Activated T-cell treated with anti-CD3 and anti-CD28 coated beads, Interleukin-2, amount 50 U/mL, for 4 hours (primary cell): ENCODE measurements around the gene ANKZF1. TPM values are rescaled to one million over a fixed set of nuclear protein-coding genes. Genes with fewer than 3 reads are reported as not detected.
"Not testable (repeated sequence)": the region's sequence is repeated elsewhere in the genome, so short reads cannot be mapped to it uniquely, and the experiment has no call there.

Source experiments
- ATAC-seq, 2 donors: fragments of 200-7000 bp; cut with Tn5 transposase; one replicate each; pipeline ENCODE4 v1.10.0; 2021
- DNase-seq: peaks from one replicate; pipeline ENCODE4 v3.0.0-alpha.2; 2020
- H3K27me3 Mint-ChIP-seq: one replicate; pipeline ENCODE4 v1.8.0; 2021; ENCODE audit warnings: low read depth, mixed read lengths
- H3K36me3 Mint-ChIP-seq: one replicate; pipeline ENCODE4 v1.8.0; 2022; ENCODE audit warnings: mixed read lengths; ENCODE audit not compliant: insufficient read depth
- H3K4me1 Mint-ChIP-seq: one replicate; pipeline ENCODE4 v1.8.0; 2021; ENCODE audit warnings: low read depth, mixed read lengths
- H3K4me3 Mint-ChIP-seq: one replicate; pipeline ENCODE4 v1.8.0; 2021; ENCODE audit warnings: mild to moderate bottlenecking, moderate library complexity, mixed read lengths
- H3K9me3 Mint-ChIP-seq: one replicate; pipeline ENCODE4 v1.8.0; 2021; ENCODE audit warnings: mixed read lengths
- total RNA-seq, 3 donors: library from RNA; stranded (reverse); gene quantifications; one replicate each; pipeline ENCODE4 v1.2.1, GENCODE V29; 2021

The ANKZF1 gene
- total RNA-seq = 10 to 100 TPM; 40.8 to 52.1 (median 45.5) TPM

- ATAC-seq (peak; percentile 98), DNase-seq (peak; percentile 96)
- Mint-ChIP-seq H3K27me3 (no peaks in the 10 kb centered on the region), H3K4me3 (peak within 1 kb of the TSS; percentile 94), H3K9me3 (no peaks in the 10 kb centered on the region), H3K36me3 (peaks cover 31% of the 10 kb centered on the region), H3K4me1 (peaks cover 55% of the 10 kb centered on the region)
Observed at GRCh38 chr2:219229305-219230058, at the start of gene ANKZF1, which contains the start of gene ATG9A. ANKZF1 (plus strand) TSS chr2:219229806; CDS start chr2:219230258, 452 bp downstream. ATG9A (minus strand) TSS chr2:219229636; CDS start chr2:219228024, 1,612 bp downstream.

GRCh38 chr2:219180961-219181360 is 48.6 kb upstream of the ANKZF1 start:
- ATAC-seq (no peak), DNase-seq (no peak)
- Mint-ChIP-seq H3K4me3 (no peak overlapping the region), H3K36me3 (peaks cover 19% of the 10 kb centered on the region), H3K27me3 (no peaks in the 10 kb centered on the region), H3K9me3 (no peaks in the 10 kb centered on the region), H3K4me1 (peaks cover 43% of the 10 kb centered on the region)

GRCh38 chr2:219181531-219181930 is 48.1 kb upstream of the ANKZF1 start:
- Mint-ChIP-seq H3K36me3 (peaks cover 19% of the 10 kb centered on the region), H3K4me3 (no peak overlapping the region), H3K4me1 (peaks cover 41% of the 10 kb centered on the region), H3K9me3 (no peaks in the 10 kb centered on the region), H3K27me3 (no peaks in the 10 kb centered on the region)
- DNase-seq (no peak), ATAC-seq (no peak)

GRCh38 chr2:219182331-219183150 is 47.1 kb upstream of the ANKZF1 start:
- DNase-seq (no peak), ATAC-seq (no peak)
- no peaks in the 10 kb centered on the region for H3K9me3 Mint-ChIP-seq
- H3K4me3 Mint-ChIP-seq = no peak overlapping the region
- peaks cover 23% of the 10 kb centered on the region for H3K36me3 Mint-ChIP-seq
- H3K4me1 Mint-ChIP-seq = peaks cover 43% of the 10 kb centered on the region
- H3K27me3 Mint-ChIP-seq = no peaks in the 10 kb centered on the region

GRCh38 chr2:219183151-219183772 is 46.3 kb upstream of the ANKZF1 start:
- Mint-ChIP-seq H3K27me3 (no peaks in the 10 kb centered on the region), H3K9me3 (no peaks in the 10 kb centered on the region), H3K36me3 (peaks cover 23% of the 10 kb centered on the region), H3K4me1 (peaks cover 41% of the 10 kb centered on the region), H3K4me3 (no peak overlapping the region)
- no peak for DNase-seq
- ATAC-seq = no peak

- Mint-ChIP-seq H3K4me3 (no peak overlapping the region), H3K9me3 (no peaks in the 10 kb centered on the region), H3K27me3 (no peaks in the 10 kb centered on the region), H3K4me1 (peaks cover 36% of the 10 kb centered on the region), H3K36me3 (peaks cover 23% of the 10 kb centered on the region)
- DNase-seq (no peak), ATAC-seq (no peak)
Observed at GRCh38 chr2:219184121-219184520, 45.5 kb upstream of the ANKZF1 start.

- Mint-ChIP-seq H3K36me3 (peaks cover 12% of the 10 kb centered on the region), H3K4me3 (no peak overlapping the region), H3K4me1 (peaks cover 13% of the 10 kb centered on the region), H3K27me3 (no peaks in the 10 kb centered on the region), H3K9me3 (no peaks in the 10 kb centered on the region)
- DNase-seq = no peak
- peak; percentile 55 to 89 for ATAC-seq
Observed at GRCh38 chr2:219186754-219187456, 42.7 kb upstream of the ANKZF1 start.

- Mint-ChIP-seq H3K27me3 (no peaks in the 10 kb centered on the region), H3K4me3 (no peak overlapping the region), H3K4me1 (peaks cover 12% of the 10 kb centered on the region), H3K9me3 (no peaks in the 10 kb centered on the region), H3K36me3 (no peaks in the 10 kb centered on the region)
- ATAC-seq = no peak
- no peak for DNase-seq
Observed at GRCh38 chr2:219197388-219197787, 32.2 kb upstream of the ANKZF1 start.

GRCh38 chr2:219198974-219199373 is 30.6 kb upstream of the ANKZF1 start:
- Mint-ChIP-seq H3K4me1 (peaks cover 12% of the 10 kb centered on the region), H3K27me3 (no peaks in the 10 kb centered on the region), H3K36me3 (no peaks in the 10 kb centered on the region), H3K9me3 (no peaks in the 10 kb centered on the region), H3K4me3 (no peak overlapping the region)
- no peak for ATAC-seq
- no peak for DNase-seq

- DNase-seq (no peak), ATAC-seq (no peak)
- Mint-ChIP-seq H3K9me3 (no peaks in the 10 kb centered on the region), H3K4me3 (no peak overlapping the region), H3K4me1 (peaks cover 12% of the 10 kb centered on the region), H3K27me3 (no peaks in the 10 kb centered on the region), H3K36me3 (no peaks in the 10 kb centered on the region)
Observed at GRCh38 chr2:219199470-219200211, 30.0 kb upstream of the ANKZF1 start.

GRCh38 chr2:219200502-219201326 is 28.9 kb upstream of the ANKZF1 start:
- not testable (repeated sequence) for H3K9me3 Mint-ChIP-seq, DNase-seq, H3K36me3 Mint-ChIP-seq, H3K27me3 Mint-ChIP-seq
- Mint-ChIP-seq H3K4me1 (peaks cover 12% of the 10 kb centered on the region), H3K4me3 (peak overlapping the region; percentile 73)
- ATAC-seq = peak in 1 of 2 donors; percentile 18

GRCh38 chr2:219201331-219201730 is 28.3 kb upstream of the ANKZF1 start:
- H3K4me1 Mint-ChIP-seq = peaks cover 15% of the 10 kb centered on the region
- not testable (repeated sequence) for H3K9me3 Mint-ChIP-seq, H3K4me3 Mint-ChIP-seq

More at GRCh38 chr2:219201331-219201730, 28.3 kb upstream of the ANKZF1 start:
- DNase-seq, H3K36me3 Mint-ChIP-seq, H3K27me3 Mint-ChIP-seq, ATAC-seq: not testable (repeated sequence)
